Suprapubic skin (tissue), 4 donors: Measurements from ENCODE around the gene RNF6. TPM values are rescaled to one million over a fixed set of nuclear protein-coding genes. Genes with fewer than 3 reads are reported as not detected.

Experiments
- DNase-seq, 2 donors: peaks; one replicate each; pipeline ENCODE4 v3.0.0-alpha.2; 2019; ENCODE audit warnings: low spot score in 2 of 2
- H3K27ac ChIP-seq: fragments of 200-600 bp; sonication (generic); one replicate; pipeline ENCODE4 v1.5.1; 2019
- H3K27me3 ChIP-seq: fragments of 200-600 bp; sonication (generic); one replicate; pipeline ENCODE4 v1.5.1; 2019
- H3K36me3 ChIP-seq: fragments of 200-600 bp; sonication (generic); one replicate; pipeline ENCODE4 v1.5.1; 2019
- H3K4me1 ChIP-seq: fragments of 200-600 bp; sonication (generic); one replicate; pipeline ENCODE4 v1.5.1; 2019
- H3K4me3 ChIP-seq: fragments of 200-600 bp; sonication (generic); one replicate; pipeline ENCODE4 v1.5.1; 2019; ENCODE audit warnings: mild to moderate bottlenecking
- H3K9me3 ChIP-seq: fragments of 200-600 bp; sonication (generic); one replicate; pipeline ENCODE4 v1.5.1; 2019
- CTCF ChIP-seq, 2 donors: fragments of 200-600 bp in 1 of 2; fragments of 450-650 bp in 1 of 2; sonication (generic) in 1 of 2; IDR thresholded peaks; one replicate each; pipeline ENCODE4 v1.5.1; 2016 to 2019; ENCODE audit warnings: antibody characterized with exemption in 2 of 2, mild to moderate bottlenecking in 1 of 2, moderate library complexity in 1 of 2
- EP300 ChIP-seq: sonication (generic); formaldehyde crosslinking; IDR thresholded peaks from one replicate; pipeline ENCODE4 v1.6.1; 2017; ENCODE audit warnings: antibody characterized with exemption
- POLR2A ChIP-seq, 2 donors: fragments of 450-650 bp; IDR thresholded peaks; one replicate each; pipeline ENCODE4 v1.6.1; 2017; ENCODE audit warnings: antibody characterized with exemption in 2 of 2, mild to moderate bottlenecking in 2 of 2, moderate library complexity in 2 of 2
- POLR2AphosphoS5 ChIP-seq, 3 donors: sonication (generic); formaldehyde crosslinking; IDR thresholded peaks; one replicate each; pipeline ENCODE4 v1.6.1; 2017; ENCODE audit warnings: antibody characterized with exemption in 3 of 3
- WGBS: methylation state at CpG from one replicate; pipeline ENCODE4 v1.1.5; 2018; 5-methylcytosine and 5-hydroxymethylcytosine counted together
- total RNA-seq, 4 donors: library from RNA; depleted of rRNA; stranded (reverse); fragments of >200 nt; gene quantifications; one replicate each; pipeline ENCODE4 v1.1.0, GENCODE V29; 2016

RNF6 gene
- total RNA-seq, 4 donors from 2014 or later: 18.2 to 30.6 (median 25.0) TPM

- Histone ChIP-seq H3K4me1 (no peaks in the 10 kb centered on the region), H3K27ac (no peak overlapping the region), H3K36me3 (no peaks in the 10 kb centered on the region), H3K27me3 (no peaks in the 10 kb centered on the region), H3K4me3 (no peak overlapping the region), H3K9me3 (peaks cover 4% of the 10 kb centered on the region)
- TF ChIP-seq POLR2AphosphoS5 (IDR thresholded peaks at IDR 0.05) (no peak), POLR2A (IDR thresholded peaks at IDR 0.05) (no peak), EP300 (no peak), CTCF (IDR thresholded peaks at IDR 0.05) (no peak)
- no peak for DNase-seq
These were observed 24.0 kb downstream of the RNF6 start for GRCh38 chr13:26198116-26198515.

- Histone ChIP-seq H3K36me3 (no peaks in the 10 kb centered on the region), H3K9me3 (peaks cover 5% of the 10 kb centered on the region), H3K27me3 (no peaks in the 10 kb centered on the region), H3K4me1 (no peaks in the 10 kb centered on the region), H3K27ac (no peak overlapping the region), H3K4me3 (no peak overlapping the region)
- no peak for TF ChIP-seq POLR2A (IDR thresholded peaks at IDR 0.05)
- no peak for TF ChIP-seq CTCF (IDR thresholded peaks at IDR 0.05)
- no peak for TF ChIP-seq EP300
- TF ChIP-seq POLR2AphosphoS5 (IDR thresholded peaks at IDR 0.05): no peak
- DNase-seq: no peak
These were observed 24.8 kb downstream of the RNF6 start for GRCh38 chr13:26197298-26197697.

GRCh38 chr13:26186995-26187394 lies 35.1 kb downstream of the RNF6 start:
- DNase-seq: no peak
- H3K27ac ChIP-seq: peak overlapping the region; percentile 87
- TF ChIP-seq POLR2AphosphoS5 (IDR thresholded peaks at IDR 0.05) (no peak), EP300 (no peak), POLR2A (IDR thresholded peaks at IDR 0.05) (no peak), CTCF (IDR thresholded peaks at IDR 0.05) (no peak)
- H3K36me3 ChIP-seq: no peaks in the 10 kb centered on the region
- 56% methylated on average over 22 of the region's 22 CpGs for WGBS
- H3K9me3 ChIP-seq: no peaks in the 10 kb centered on the region
- H3K27me3 ChIP-seq: no peaks in the 10 kb centered on the region
- peak overlapping the region; percentile 75 for H3K4me3 ChIP-seq
- H3K4me1 ChIP-seq: peaks cover 17% of the 10 kb centered on the region

- peak overlapping the region; percentile 75 for H3K4me3 ChIP-seq
These were observed 35.8 kb downstream of the RNF6 start for GRCh38 chr13:26186118-26186870.

More at GRCh38 chr13:26186118-26186870, 35.8 kb downstream of the RNF6 start:
- Histone ChIP-seq H3K9me3 (no peaks in the 10 kb centered on the region), H3K36me3 (no peaks in the 10 kb centered on the region), H3K27ac (peak overlapping the region; percentile 87), H3K4me1 (peaks cover 17% of the 10 kb centered on the region), H3K27me3 (no peaks in the 10 kb centered on the region)
- DNase-seq: peak; percentile 86
- under 1% methylated on average over 75 of the region's 76 CpGs for WGBS
- peak in 2 of 3 donors; percentile 64 to 89 for TF ChIP-seq POLR2AphosphoS5 (IDR thresholded peaks at IDR 0.05)
- TF ChIP-seq EP300: no peak
- TF ChIP-seq POLR2A (IDR thresholded peaks at IDR 0.05): no peak
- peak in 1 of 2 donors; percentile 30 for TF ChIP-seq CTCF (IDR thresholded peaks at IDR 0.05)
